DOHH2 (cell line): Measurements from ENCODE around the gene RHD.
"Not testable (repeated sequence)": the region's sequence is repeated elsewhere in the genome, so short reads cannot be mapped to it uniquely, and the experiment has no call there.

Experiments
- H3F3A ChIP-seq: fragments of 200-600 bp; sonication (generic), shearing (Covaris generic); 2 replicates; pipeline ENCODE4 v1.6.0; 2016; ENCODE audit warnings: antibody characterized with exemption, mild to moderate bottlenecking; ENCODE audit not compliant: control insufficient read depth, insufficient read depth
- H3K27ac ChIP-seq: fragments of 200-600 bp; sonication (generic); 2 replicates; pipeline ENCODE4 v1.5.1; 2014; ENCODE audit warnings: low read depth, mild to moderate bottlenecking, low read length, moderate library complexity
- H3K27me3 ChIP-seq: fragments of 200-600 bp; sonication (generic); 2 replicates; pipeline ENCODE4 v1.6.1; 2014; ENCODE audit warnings: mild to moderate bottlenecking, low read length, mixed read lengths; ENCODE audit not compliant: control insufficient read depth
- H3K36me3 ChIP-seq: fragments of 200-600 bp; sonication (generic); 2 replicates; pipeline ENCODE4 v1.6.1; 2014; ENCODE audit warnings: mild to moderate bottlenecking, low read length, moderate library complexity, mixed read lengths; ENCODE audit not compliant: control insufficient read depth
- H3K4me1 ChIP-seq: fragments of 200-600 bp; sonication (generic); 2 replicates; pipeline ENCODE4 v1.6.1; 2014; ENCODE audit warnings: mild to moderate bottlenecking, low read length, mixed read lengths; ENCODE audit not compliant: control insufficient read depth
- H3K4me2 ChIP-seq: fragments of 200-600 bp; sonication (generic); 2 replicates; pipeline ENCODE4 v1.6.0; 2014; ENCODE audit warnings: mild to moderate bottlenecking, low read length, moderate library complexity
- H3K4me3 ChIP-seq: fragments of 200-600 bp; sonication (generic); 2 replicates; pipeline ENCODE4 v1.5.1; 2014; ENCODE audit warnings: mild to moderate bottlenecking, low read length, mixed read lengths
- H3K79me2 ChIP-seq: fragments of 200-600 bp; sonication (generic); 2 replicates; pipeline ENCODE4 v1.6.1; 2014; ENCODE audit warnings: mild to moderate bottlenecking, low read length, mixed read lengths; ENCODE audit not compliant: control insufficient read depth
- H3K9me2 ChIP-seq: fragments of 200-600 bp; sonication (generic); replicated peaks from 2 replicates; pipeline ENCODE4 v1.6.1; 2014; ENCODE audit warnings: mild to moderate bottlenecking, low read length, mixed read lengths; ENCODE audit not compliant: control insufficient read depth
- H3K9me3 ChIP-seq: fragments of 200-600 bp; sonication (generic); 2 replicates; pipeline ENCODE4 v1.6.1; 2014; ENCODE audit warnings: antibody characterized with exemption, low read length, mixed read lengths; ENCODE audit not compliant: control insufficient read depth, insufficient read depth
- H4K20me1 ChIP-seq: fragments of 200-600 bp; sonication (generic); 2 replicates; pipeline ENCODE4 v1.6.0; 2014; ENCODE audit warnings: low read depth, mild to moderate bottlenecking, antibody characterized with exemption, low read length, moderate library complexity; ENCODE audit not compliant: control insufficient read depth, insufficient read depth
- EZH2phosphoT487 ChIP-seq: fragments of 200-600 bp; sonication (generic); IDR thresholded peaks from 2 replicates; pipeline ENCODE4 v1.6.1; 2017; ENCODE audit warnings: borderline replicate concordance, mild to moderate bottlenecking, antibody characterized with exemption, low read length, moderate library complexity, mixed read lengths
- TF ChIP-seq, protein P1 (sequence below): fragments of 200-600 bp; sonication (generic); IDR thresholded peaks from one replicate; pipeline ENCODE4 v1.5.1; 2014; ENCODE audit warnings: antibody characterized with exemption, mild to moderate bottlenecking, low read depth, low read length; ENCODE audit not compliant: poor library complexity, severe bottlenecking

Gene RHD

DNA sequence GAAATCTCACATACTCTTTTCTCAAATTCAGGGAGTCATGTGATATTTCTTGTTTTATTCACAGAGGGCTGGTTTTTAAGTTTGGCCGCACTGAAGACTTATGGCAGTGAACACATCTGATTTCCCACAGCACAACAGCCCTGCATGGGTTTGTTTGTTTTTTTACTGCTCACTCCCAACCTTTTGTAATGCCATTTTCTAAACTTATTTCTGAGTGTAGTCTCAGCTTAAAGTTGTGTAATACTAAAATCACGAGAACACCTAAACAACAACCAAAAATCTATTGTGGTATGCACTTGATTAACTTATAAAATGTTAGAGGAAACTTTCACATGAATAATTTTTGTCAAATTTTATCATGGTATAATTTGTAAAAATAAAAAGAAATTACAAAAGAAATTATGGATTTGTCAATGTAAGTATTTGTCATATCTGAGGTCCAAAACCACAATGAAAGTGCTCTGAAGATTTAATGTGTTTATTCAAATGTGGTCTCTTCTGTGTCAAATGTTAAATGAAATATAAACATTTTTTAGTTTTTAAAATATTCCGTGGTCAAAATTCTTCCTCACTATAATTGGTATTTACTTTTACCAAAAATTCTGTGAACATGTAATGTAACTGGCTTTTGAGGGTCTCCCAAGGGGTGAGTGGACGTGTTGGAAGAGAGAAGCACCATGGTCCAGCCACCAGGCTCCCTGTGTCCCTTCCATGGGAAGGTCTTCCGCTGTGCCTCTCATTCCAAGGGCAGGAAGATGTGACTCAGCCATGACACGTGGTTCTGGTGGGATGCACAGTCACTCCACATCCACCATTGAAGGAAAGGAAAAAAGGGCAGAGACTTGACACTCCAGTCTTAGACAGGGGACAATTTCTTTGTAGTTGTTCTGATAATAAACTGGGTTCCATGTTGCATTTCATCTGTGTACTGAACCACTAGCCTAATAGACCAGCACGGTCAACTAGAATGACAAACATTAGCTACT lies 88.6 kb downstream of the RHD start:
- H3K79me2 ChIP-seq = no peaks in the 10 kb centered on the region
- H3K27me3 ChIP-seq = no peaks in the 10 kb centered on the region
- H4K20me1 ChIP-seq = no peaks in the 10 kb centered on the region
- TF ChIP-seq, protein P1, sequence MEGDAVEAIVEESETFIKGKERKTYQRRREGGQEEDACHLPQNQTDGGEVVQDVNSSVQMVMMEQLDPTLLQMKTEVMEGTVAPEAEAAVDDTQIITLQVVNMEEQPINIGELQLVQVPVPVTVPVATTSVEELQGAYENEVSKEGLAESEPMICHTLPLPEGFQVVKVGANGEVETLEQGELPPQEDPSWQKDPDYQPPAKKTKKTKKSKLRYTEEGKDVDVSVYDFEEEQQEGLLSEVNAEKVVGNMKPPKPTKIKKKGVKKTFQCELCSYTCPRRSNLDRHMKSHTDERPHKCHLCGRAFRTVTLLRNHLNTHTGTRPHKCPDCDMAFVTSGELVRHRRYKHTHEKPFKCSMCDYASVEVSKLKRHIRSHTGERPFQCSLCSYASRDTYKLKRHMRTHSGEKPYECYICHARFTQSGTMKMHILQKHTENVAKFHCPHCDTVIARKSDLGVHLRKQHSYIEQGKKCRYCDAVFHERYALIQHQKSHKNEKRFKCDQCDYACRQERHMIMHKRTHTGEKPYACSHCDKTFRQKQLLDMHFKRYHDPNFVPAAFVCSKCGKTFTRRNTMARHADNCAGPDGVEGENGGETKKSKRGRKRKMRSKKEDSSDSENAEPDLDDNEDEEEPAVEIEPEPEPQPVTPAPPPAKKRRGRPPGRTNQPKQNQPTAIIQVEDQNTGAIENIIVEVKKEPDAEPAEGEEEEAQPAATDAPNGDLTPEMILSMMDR = no peak
- no peak for TF ChIP-seq EZH2phosphoT487
- no peaks in the 10 kb centered on the region for H3K4me1 ChIP-seq
- H3K4me3 ChIP-seq = no peak overlapping the region
- H3K9me3 ChIP-seq = no peaks in the 10 kb centered on the region
- H3K36me3 ChIP-seq = peaks cover 48% of the 10 kb centered on the region
- no peak overlapping the region for H3K27ac ChIP-seq
- H3F3A ChIP-seq = no peaks in the 10 kb centered on the region
- no peak overlapping the region for H3K4me2 ChIP-seq
- no peaks in the 10 kb centered on the region for H3K9me2 ChIP-seq

DNA sequence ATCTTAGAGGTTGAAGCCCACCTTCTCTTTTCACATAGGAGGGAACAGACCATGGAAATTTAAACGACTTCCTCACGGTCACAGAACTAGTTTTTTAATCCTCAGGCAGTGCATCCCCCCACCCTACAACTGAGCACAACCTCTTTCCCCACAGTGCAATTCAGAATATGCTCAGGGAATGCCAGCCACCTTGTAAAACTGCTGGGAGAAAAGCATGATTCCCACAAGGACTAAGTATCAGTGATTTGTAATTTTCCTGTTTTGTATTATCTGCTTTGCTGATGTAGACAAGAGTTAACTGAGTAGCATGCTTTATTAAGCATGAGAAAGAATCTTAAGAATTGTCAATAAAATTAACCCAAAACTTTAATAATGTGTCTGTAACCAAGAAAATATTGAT lies 89.6 kb downstream of the RHD start:
- Histone ChIP-seq H3K4me2 (no peak overlapping the region), H3K36me3 (peaks cover 39% of the 10 kb centered on the region), H3K27ac (no peak overlapping the region), H3K27me3 (no peaks in the 10 kb centered on the region), H3K4me1 (no peaks in the 10 kb centered on the region), H3K9me2 (no peaks in the 10 kb centered on the region), H3K79me2 (no peaks in the 10 kb centered on the region), H3K9me3 (no peaks in the 10 kb centered on the region), H3K4me3 (no peak overlapping the region), H3F3A (no peaks in the 10 kb centered on the region), H4K20me1 (no peaks in the 10 kb centered on the region)
- no peak for TF ChIP-seq EZH2phosphoT487
- TF ChIP-seq, protein P1 = no peak

DNA sequence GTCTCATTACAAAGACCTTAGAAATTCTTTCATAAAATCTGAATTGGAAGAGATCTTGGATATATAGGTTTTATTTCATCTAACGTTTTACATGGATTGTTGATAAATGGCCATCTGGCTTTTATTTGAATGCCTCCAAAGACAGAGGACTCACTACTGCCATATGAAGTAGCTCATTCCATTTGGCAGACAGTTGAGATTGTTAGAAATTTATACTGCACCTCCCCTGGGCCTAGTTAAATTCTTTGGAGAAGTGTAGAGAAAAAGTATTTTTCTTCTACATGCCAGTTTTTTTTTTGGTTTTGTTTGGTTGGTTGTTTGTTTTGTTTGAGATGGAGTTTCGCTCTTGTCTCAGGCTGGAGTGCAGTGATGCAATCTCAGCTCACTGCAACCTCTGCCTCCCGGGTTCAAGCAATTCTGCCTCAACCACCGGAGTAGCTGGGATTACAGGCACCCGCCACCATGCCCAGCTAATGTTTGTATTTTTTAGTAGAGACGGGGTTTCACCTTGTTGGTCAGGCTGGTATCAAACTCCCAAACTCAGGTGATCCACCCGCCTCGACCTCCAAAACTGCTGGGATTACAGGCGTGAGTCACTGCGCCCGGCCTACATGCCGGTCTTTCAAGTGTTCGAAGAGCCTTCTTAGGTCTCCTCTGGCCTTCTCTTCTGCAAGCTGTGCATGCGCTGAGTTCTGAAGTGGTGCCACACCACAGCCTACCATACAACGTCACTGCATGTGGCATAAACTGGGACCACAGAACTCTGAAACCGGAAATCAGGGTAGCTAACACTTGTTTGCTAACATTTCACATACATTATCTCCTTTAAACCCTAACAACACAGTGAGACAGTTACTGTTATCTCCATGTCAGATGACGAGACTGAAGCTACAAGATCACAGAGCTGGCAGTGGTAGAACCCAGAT lies 90.6 kb downstream of the RHD start:
- not testable (repeated sequence) for H3K9me3 ChIP-seq, H3K4me3 ChIP-seq, H3K79me2 ChIP-seq, H3F3A ChIP-seq, H3K27ac ChIP-seq, H3K9me2 ChIP-seq, H3K4me2 ChIP-seq, H4K20me1 ChIP-seq, H3K27me3 ChIP-seq, H3K4me1 ChIP-seq
- peaks cover 35% of the 10 kb centered on the region for H3K36me3 ChIP-seq
